ENCODE measurements around the gene CFAP100.

The CFAP100 gene

GRCh38 chr3:126364731-126365301, 29.9 kb upstream of the CFAP100 start:
- Histone ChIP-seq H3K4me3 (ENCODE audit: low read depth in 1 of 2, low read length in 1 of 2) (no peak overlapping the region), H3K27ac (no peak overlapping the region), H3K9me3 (no peaks in the 10 kb centered on the region), H3K27me3 (peaks cover 48% of the 10 kb centered on the region), H3K4me1 (ENCODE audit: control insufficient read depth in 1 of 2, insufficient read depth in 1 of 2, low read depth in 1 of 2, low read length in 1 of 2) (no peaks in the 10 kb centered on the region), H3K36me3 (no peaks in the 10 kb centered on the region)
- TF ChIP-seq CTCF (IDR thresholded peaks at IDR 0.05): no peak

GRCh38 chr3:126365351-126366277, 29.1 kb upstream of the CFAP100 start:
- Histone ChIP-seq H3K4me1 (ENCODE audit: control insufficient read depth in 1 of 2, insufficient read depth in 1 of 2, low read depth in 1 of 2, low read length in 1 of 2) (no peaks in the 10 kb centered on the region), H3K36me3 (no peaks in the 10 kb centered on the region), H3K9me3 (no peaks in the 10 kb centered on the region), H3K4me3 (ENCODE audit: low read depth in 1 of 2, low read length in 1 of 2) (no peak overlapping the region), H3K27me3 (peaks cover 40% of the 10 kb centered on the region), H3K27ac (no peak overlapping the region)
- TF ChIP-seq CTCF (IDR thresholded peaks at IDR 0.05): no peak

- no peak for TF ChIP-seq CTCF (IDR thresholded peaks at IDR 0.05)
- H3K4me3 ChIP-seq (ENCODE audit: low read depth in 1 of 2, low read length in 1 of 2): no peak overlapping the region
- H3K27ac ChIP-seq: no peak overlapping the region
- no peaks in the 10 kb centered on the region for H3K36me3 ChIP-seq
- peaks cover 22% of the 10 kb centered on the region for H3K27me3 ChIP-seq
- no peaks in the 10 kb centered on the region for H3K9me3 ChIP-seq
- H3K4me1 ChIP-seq (ENCODE audit: control insufficient read depth in 1 of 2, insufficient read depth in 1 of 2, low read depth in 1 of 2, low read length in 1 of 2): no peaks in the 10 kb centered on the region
These were observed 27.3 kb upstream of the CFAP100 start for GRCh38 chr3:126367316-126367805.

GRCh38 chr3:126369490-126369889, 25.2 kb upstream of the CFAP100 start:
- H3K27ac ChIP-seq: no peak overlapping the region
- no peaks in the 10 kb centered on the region for H3K4me1 ChIP-seq (ENCODE audit: control insufficient read depth in 1 of 2, insufficient read depth in 1 of 2, low read depth in 1 of 2, low read length in 1 of 2)
- no peak overlapping the region for H3K4me3 ChIP-seq (ENCODE audit: low read depth in 1 of 2, low read length in 1 of 2)
- peaks cover 5% of the 10 kb centered on the region for H3K27me3 ChIP-seq
- TF ChIP-seq CTCF (IDR thresholded peaks at IDR 0.05): no peak
- H3K9me3 ChIP-seq: no peaks in the 10 kb centered on the region
- no peaks in the 10 kb centered on the region for H3K36me3 ChIP-seq

- Histone ChIP-seq H3K27me3 (no peaks in the 10 kb centered on the region), H3K36me3 (no peaks in the 10 kb centered on the region), H3K4me1 (ENCODE audit: control insufficient read depth in 1 of 2, insufficient read depth in 1 of 2, low read depth in 1 of 2, low read length in 1 of 2) (no peaks in the 10 kb centered on the region), H3K4me3 (ENCODE audit: low read depth in 1 of 2, low read length in 1 of 2) (no peak overlapping the region), H3K9me3 (no peaks in the 10 kb centered on the region), H3K27ac (no peak overlapping the region)
- no peak for TF ChIP-seq CTCF (IDR thresholded peaks at IDR 0.05)
These were observed 24.7 kb upstream of the CFAP100 start for GRCh38 chr3:126370055-126370454.
